ENCODE data around the gene RPTOR. TPM values are rescaled to one million over a fixed set of nuclear protein-coding genes. Genes with fewer than 3 reads are reported as not detected.

The RPTOR gene
- polyA plus RNA-seq, 4 donors = 3.2 to 16.5 (median 10.1) TPM

DNA sequence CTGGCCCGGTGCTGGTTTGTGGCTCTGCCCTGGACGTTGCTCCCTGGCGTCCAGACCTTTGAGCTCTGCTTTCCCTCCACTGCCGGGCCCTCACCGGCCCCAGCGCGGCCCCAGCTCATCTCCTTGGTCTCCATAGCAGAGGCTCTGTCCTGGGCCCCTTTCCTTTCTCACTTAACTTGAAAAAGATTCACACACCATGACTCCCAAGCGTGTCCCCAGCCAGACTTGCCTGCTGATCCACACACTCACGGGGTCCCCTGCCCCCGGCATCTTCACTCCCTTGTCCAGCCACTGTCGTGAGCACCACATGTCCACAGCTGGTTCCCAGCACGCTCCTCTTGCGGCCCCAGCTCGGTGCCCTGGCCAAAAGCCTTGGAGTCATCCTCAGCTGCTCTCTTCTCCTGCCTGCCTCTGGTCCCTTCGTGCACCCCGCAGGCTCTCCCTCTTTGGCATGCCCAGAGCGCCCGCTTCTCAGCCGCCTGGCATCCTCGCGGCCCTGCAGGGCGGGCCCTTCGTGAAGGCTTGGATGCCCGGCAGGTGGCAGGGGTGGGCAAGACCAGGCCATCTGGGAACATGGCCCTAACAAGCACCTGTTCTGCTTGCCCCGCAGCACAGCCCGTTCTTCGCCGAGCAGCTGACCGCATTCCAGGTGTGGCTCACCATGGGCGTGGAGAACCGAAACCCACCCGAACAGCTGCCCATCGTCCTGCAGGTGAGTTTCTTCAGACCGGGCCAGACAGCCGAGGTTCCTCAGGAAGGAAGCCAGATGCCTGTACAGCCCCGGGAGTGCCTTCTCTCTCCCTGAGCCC is 301.4 kb downstream of the RPTOR start:
- no peak overlapping the region for H3K4me3 ChIP-seq (ENCODE audit: low read depth in 1 of 3, low read length in 3 of 3)
- H3K27me3 ChIP-seq (ENCODE audit: control insufficient read depth in 3 of 3, insufficient read depth in 3 of 3, low read length in 3 of 3) = no peaks in the 10 kb centered on the region
- no peak for FAIRE-seq
- peaks cover 0 to 4% of the 10 kb centered on the region in 2 donors for H3K9me3 ChIP-seq (ENCODE audit: control insufficient read depth in 2 of 2, insufficient read depth in 1 of 2, low read depth in 1 of 2, low read length in 1 of 2)
- peaks cover 0 to 49% (median 9%) of the 10 kb centered on the region in 3 donors for H3K36me3 ChIP-seq (ENCODE audit: control insufficient read depth in 3 of 3, insufficient read depth in 2 of 3, low read depth in 1 of 3, low read length in 3 of 3)
- peak overlapping the region in 1 of 3 donors; percentile 82 for H3K27ac ChIP-seq (ENCODE audit: low read depth in 1 of 3, low read length in 2 of 3)
- DNase-seq = peak; percentile 32 to 82
- H3K4me1 ChIP-seq (ENCODE audit: control insufficient read depth in 3 of 3, insufficient read depth in 2 of 3, low read depth in 1 of 3, low read length in 2 of 3) = peaks cover 3 to 53% (median 10%) of the 10 kb centered on the region in 3 donors
- WGBS, 3 donors = 82 to 86% (median 82%) methylated on average over 36 of the region's 36 CpGs

DNA sequence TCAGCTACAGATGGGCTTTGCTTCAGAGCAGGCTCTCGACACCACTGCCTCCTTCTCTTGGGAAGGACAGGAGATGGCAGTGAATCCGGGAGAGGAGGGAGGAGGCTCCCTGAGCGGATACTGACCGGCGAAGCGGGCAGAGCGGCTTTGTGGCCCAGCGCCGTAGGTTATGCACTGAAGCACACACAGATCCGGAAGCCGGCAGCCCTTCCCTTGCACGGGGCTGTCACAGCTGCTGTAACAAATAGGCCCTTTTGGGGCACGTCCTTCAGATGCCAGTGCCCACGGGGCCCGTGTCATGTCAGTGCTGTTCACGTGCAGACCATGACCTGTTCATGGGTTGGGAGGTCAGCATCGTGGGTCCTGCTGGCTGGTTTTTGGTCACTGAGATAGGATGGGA is 302.3 kb downstream of the RPTOR start:
- Histone ChIP-seq H3K9me3 (ENCODE audit: control insufficient read depth in 2 of 2, insufficient read depth in 1 of 2, low read depth in 1 of 2, low read length in 1 of 2) (peaks cover 0 to 4% of the 10 kb centered on the region in 2 donors), H3K4me1 (ENCODE audit: control insufficient read depth in 3 of 3, insufficient read depth in 2 of 3, low read depth in 1 of 3, low read length in 2 of 3) (peaks cover 3 to 53% (median 10%) of the 10 kb centered on the region in 3 donors), H3K27me3 (ENCODE audit: control insufficient read depth in 3 of 3, insufficient read depth in 3 of 3, low read length in 3 of 3) (no peaks in the 10 kb centered on the region), H3K36me3 (ENCODE audit: control insufficient read depth in 3 of 3, insufficient read depth in 2 of 3, low read depth in 1 of 3, low read length in 3 of 3) (peaks cover 0 to 44% (median 9%) of the 10 kb centered on the region in 3 donors), H3K4me3 (ENCODE audit: low read depth in 1 of 3, low read length in 3 of 3) (no peak overlapping the region), H3K27ac (ENCODE audit: low read depth in 1 of 3, low read length in 2 of 3) (peak overlapping the region in 2 of 3 donors; percentile 20 to 82)
- WGBS, 3 donors = 96 to 98% (median 96%) methylated on average over 17 of the region's 17 CpGs
- DNase-seq (no peak), FAIRE-seq (no peak)

DNA sequence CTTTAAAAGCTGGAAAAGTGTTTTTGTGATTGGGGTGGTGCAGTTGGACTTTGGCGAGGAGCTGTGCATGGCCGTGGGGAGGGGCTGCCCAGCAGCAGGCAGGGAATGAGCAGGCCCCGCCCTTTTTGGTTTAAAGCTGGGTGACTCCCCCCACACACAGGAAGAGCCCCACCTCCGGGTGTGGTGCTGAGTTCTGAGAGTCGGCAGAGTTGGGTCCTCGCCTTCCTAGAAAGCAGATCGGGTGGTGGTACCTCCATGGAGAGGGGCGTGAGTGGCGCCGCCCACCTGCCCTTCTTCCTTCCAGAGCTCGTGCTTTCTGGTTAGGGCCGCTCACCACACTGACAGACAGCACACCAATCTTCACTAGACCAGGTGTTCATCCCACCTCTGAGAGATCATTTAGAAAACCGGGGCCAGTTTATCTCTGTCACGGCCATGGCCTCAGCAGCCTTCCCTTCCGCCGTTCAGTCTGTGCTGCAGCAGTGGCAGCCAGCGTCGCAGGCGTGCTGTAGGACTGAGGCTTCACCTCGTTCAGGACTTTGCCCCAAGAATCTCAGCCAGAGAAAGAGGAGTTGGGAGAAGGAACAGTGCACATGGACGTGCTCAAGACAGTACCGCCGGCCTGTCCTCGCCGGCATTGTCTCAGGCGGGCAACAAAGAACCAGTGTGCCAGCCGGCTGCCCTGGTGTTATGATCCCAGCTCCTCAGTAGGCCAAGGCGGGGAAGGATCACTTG is 303.0 kb downstream of the RPTOR start:
- 15 to 55% (median 31%) methylated on average over 25 to 28 of the region's 28 CpGs for WGBS, 3 donors
- Histone ChIP-seq H3K9me3 (ENCODE audit: control insufficient read depth in 2 of 2, insufficient read depth in 1 of 2, low read depth in 1 of 2, low read length in 1 of 2) (peaks cover 0 to 4% of the 10 kb centered on the region in 2 donors), H3K4me1 (ENCODE audit: control insufficient read depth in 3 of 3, insufficient read depth in 2 of 3, low read depth in 1 of 3, low read length in 2 of 3) (peaks cover 3 to 53% (median 10%) of the 10 kb centered on the region in 3 donors), H3K27ac (ENCODE audit: low read depth in 1 of 3, low read length in 2 of 3) (peak overlapping the region; percentile 54 to 82 (median 67)), H3K27me3 (ENCODE audit: control insufficient read depth in 3 of 3, insufficient read depth in 3 of 3, low read length in 3 of 3) (no peaks in the 10 kb centered on the region), H3K4me3 (ENCODE audit: low read depth in 1 of 3, low read length in 3 of 3) (no peak overlapping the region), H3K36me3 (ENCODE audit: control insufficient read depth in 3 of 3, insufficient read depth in 2 of 3, low read depth in 1 of 3, low read length in 3 of 3) (peaks cover 0 to 42% (median 9%) of the 10 kb centered on the region in 3 donors)
- DNase-seq = peak; percentile 77 to 83
- no peak for FAIRE-seq

DNA sequence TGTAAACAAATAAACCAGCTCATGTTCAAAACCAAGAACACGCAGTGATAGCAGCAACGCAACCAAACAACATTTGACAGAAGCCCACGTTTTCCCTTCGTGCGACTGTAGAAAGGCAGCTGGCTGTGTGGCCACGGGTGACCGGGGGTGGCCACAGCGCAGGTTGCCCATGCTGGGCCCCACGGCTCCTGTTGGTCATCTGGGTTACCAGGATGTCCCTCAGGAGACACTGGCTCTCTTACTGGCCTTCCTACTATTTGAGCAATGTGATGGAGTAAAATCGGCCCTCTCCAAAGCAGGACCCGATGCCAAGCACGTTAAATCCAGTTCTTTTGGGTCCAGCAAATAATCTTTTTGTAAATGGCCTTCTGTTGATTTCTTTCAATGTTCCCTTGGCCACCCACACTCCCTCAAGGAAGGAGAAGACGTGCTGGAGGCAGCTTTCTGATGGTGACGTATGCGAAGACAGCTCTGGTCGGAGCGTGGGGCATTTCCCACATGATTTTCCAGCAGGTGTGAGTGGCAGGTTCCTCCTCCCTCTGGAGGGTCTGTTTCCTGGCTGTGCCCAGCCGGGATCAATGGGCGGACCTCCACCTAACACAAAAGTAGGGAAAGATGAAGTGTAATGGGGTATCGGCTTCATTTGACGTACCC is 303.9 kb downstream of the RPTOR start:
- no peak for FAIRE-seq
- Histone ChIP-seq H3K27me3 (ENCODE audit: control insufficient read depth in 3 of 3, insufficient read depth in 3 of 3, low read length in 3 of 3) (no peaks in the 10 kb centered on the region), H3K4me1 (ENCODE audit: control insufficient read depth in 3 of 3, insufficient read depth in 2 of 3, low read depth in 1 of 3, low read length in 2 of 3) (peaks cover 3 to 50% (median 10%) of the 10 kb centered on the region in 3 donors), H3K36me3 (ENCODE audit: control insufficient read depth in 3 of 3, insufficient read depth in 2 of 3, low read depth in 1 of 3, low read length in 3 of 3) (peaks cover 0 to 49% (median 9%) of the 10 kb centered on the region in 3 donors), H3K9me3 (ENCODE audit: control insufficient read depth in 2 of 2, insufficient read depth in 1 of 2, low read depth in 1 of 2, low read length in 1 of 2) (peaks cover 0 to 4% of the 10 kb centered on the region in 2 donors), H3K27ac (ENCODE audit: low read depth in 1 of 3, low read length in 2 of 3) (peak overlapping the region in 1 of 3 donors; percentile 82), H3K4me3 (ENCODE audit: low read depth in 1 of 3, low read length in 3 of 3) (no peak overlapping the region)
- 95 to 97% (median 96%) methylated on average over 21 of the region's 21 CpGs for WGBS, 3 donors
- no peak for DNase-seq

DNA sequence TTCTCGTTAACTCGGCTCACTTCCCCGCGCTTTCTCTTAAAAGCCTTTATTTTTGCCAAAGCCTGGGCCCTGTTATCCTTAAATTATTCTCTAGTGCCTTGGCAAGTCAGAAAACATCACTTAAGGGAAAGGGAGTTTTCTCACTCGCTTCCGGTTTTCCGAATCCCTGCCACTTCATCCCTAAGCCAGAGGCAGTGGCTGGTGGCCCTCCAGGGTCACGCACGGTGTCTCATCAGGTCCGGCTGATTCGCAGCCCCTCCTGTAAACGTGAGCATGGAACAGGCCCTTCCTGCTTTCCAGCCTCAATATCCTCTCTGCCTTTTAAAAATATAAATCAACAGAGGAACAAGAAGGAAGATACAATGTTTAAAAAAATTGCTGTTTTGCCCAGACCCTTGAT is 304.5 kb downstream of the RPTOR start:
- Histone ChIP-seq H3K36me3 (ENCODE audit: control insufficient read depth in 3 of 3, insufficient read depth in 2 of 3, low read depth in 1 of 3, low read length in 3 of 3) (peaks cover 0 to 49% (median 9%) of the 10 kb centered on the region in 3 donors), H3K27ac (ENCODE audit: low read depth in 1 of 3, low read length in 2 of 3) (no peak overlapping the region), H3K9me3 (ENCODE audit: control insufficient read depth in 2 of 2, insufficient read depth in 1 of 2, low read depth in 1 of 2, low read length in 1 of 2) (peaks cover 0 to 4% of the 10 kb centered on the region in 2 donors), H3K27me3 (ENCODE audit: control insufficient read depth in 3 of 3, insufficient read depth in 3 of 3, low read length in 3 of 3) (no peaks in the 10 kb centered on the region), H3K4me3 (ENCODE audit: low read depth in 1 of 3, low read length in 3 of 3) (no peak overlapping the region), H3K4me1 (ENCODE audit: control insufficient read depth in 3 of 3, insufficient read depth in 2 of 3, low read depth in 1 of 3, low read length in 2 of 3) (peaks cover 3 to 44% (median 10%) of the 10 kb centered on the region in 3 donors)
- 95 to 98% (median 97%) methylated on average over 12 of the region's 12 CpGs for WGBS, 3 donors
- DNase-seq (no peak), FAIRE-seq (no peak)

DNA sequence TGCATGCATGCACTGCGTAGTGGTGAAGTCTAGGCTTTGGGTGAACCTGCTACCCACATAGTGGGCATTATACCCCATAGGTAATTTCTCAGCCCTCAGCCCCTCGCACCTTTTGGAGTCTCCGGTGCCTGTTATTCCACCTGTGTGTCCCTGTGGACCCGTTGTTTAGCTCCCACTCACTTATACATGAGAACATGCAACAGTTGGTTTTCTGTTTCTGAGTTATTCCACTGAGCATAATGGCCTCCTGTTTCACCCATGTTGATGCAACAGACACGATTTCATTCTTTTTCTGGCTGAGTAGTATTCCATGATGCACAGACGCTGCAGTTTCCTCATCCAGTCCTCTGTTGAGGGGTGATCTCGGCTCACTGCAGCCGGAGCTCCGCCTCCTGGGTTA is 305.5 kb downstream of the RPTOR start:
- WGBS, 3 donors = 91 to 98% (median 91%) methylated on average over 9 of the region's 9 CpGs
- no peak for DNase-seq
- no peak for FAIRE-seq
- peaks cover 3 to 34% (median 10%) of the 10 kb centered on the region in 3 donors for H3K4me1 ChIP-seq (ENCODE audit: control insufficient read depth in 3 of 3, insufficient read depth in 2 of 3, low read depth in 1 of 3, low read length in 2 of 3)
- H3K27me3 ChIP-seq (ENCODE audit: control insufficient read depth in 3 of 3, insufficient read depth in 3 of 3, low read length in 3 of 3) = no peaks in the 10 kb centered on the region
- H3K36me3 ChIP-seq (ENCODE audit: control insufficient read depth in 3 of 3, insufficient read depth in 2 of 3, low read depth in 1 of 3, low read length in 3 of 3) = peaks cover 0 to 49% (median 6%) of the 10 kb centered on the region in 3 donors
- H3K4me3 ChIP-seq (ENCODE audit: low read depth in 1 of 3, low read length in 3 of 3) = no peak overlapping the region
- H3K9me3 ChIP-seq (ENCODE audit: control insufficient read depth in 2 of 2, insufficient read depth in 1 of 2, low read depth in 1 of 2, low read length in 1 of 2) = peaks cover 0 to 4% of the 10 kb centered on the region in 2 donors
- H3K27ac ChIP-seq (ENCODE audit: low read depth in 1 of 3, low read length in 2 of 3) = no peak overlapping the region

DNA sequence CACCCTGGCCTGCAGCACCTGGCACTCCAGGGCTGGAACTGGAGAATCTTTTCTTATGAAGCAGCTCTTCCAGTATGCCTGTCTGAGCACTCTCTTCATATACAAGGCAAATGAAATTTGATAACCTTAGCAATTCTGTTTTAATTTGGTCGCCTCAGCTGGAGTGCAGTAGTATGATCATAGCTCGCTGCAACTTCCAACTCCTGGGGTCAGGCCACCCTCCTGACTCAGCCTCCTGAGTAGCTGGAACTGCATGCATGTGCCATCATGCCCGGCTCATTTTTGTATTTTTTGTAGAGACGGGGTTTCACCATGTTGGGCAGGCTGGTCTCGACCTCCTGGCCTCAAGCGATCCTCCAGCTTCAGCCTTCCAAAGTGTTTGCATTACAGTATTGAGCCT is 306.2 kb downstream of the RPTOR start:
- DNase-seq (no peak), FAIRE-seq (no peak)
- no peak overlapping the region for H3K27ac ChIP-seq (ENCODE audit: low read depth in 1 of 3, low read length in 2 of 3)
- no peak overlapping the region for H3K4me3 ChIP-seq (ENCODE audit: low read depth in 1 of 3, low read length in 3 of 3)
- H3K9me3 ChIP-seq (ENCODE audit: control insufficient read depth in 2 of 2, insufficient read depth in 1 of 2, low read depth in 1 of 2, low read length in 1 of 2) = peaks cover 0 to 4% of the 10 kb centered on the region in 2 donors
- peaks cover 4 to 57% (median 6%) of the 10 kb centered on the region in 3 donors for H3K36me3 ChIP-seq (ENCODE audit: control insufficient read depth in 3 of 3, insufficient read depth in 2 of 3, low read depth in 1 of 3, low read length in 3 of 3)
- H3K27me3 ChIP-seq (ENCODE audit: control insufficient read depth in 3 of 3, insufficient read depth in 3 of 3, low read length in 3 of 3) = no peaks in the 10 kb centered on the region
- peaks cover 3 to 27% (median 8%) of the 10 kb centered on the region in 3 donors for H3K4me1 ChIP-seq (ENCODE audit: control insufficient read depth in 3 of 3, insufficient read depth in 2 of 3, low read depth in 1 of 3, low read length in 2 of 3)
- WGBS, 3 donors = 80 to 89% (median 80%) methylated on average over 6 of the region's 6 CpGs

Data from small intestine (tissue), 7 donors.